ENCODE results near the gene ABR. TPM values are rescaled to one million over a fixed set of nuclear protein-coding genes. Genes with fewer than 3 reads are reported as not detected.

Gene ABR
- polyA plus RNA-seq (ENCODE audit: insufficient read length in 4 of 4), result 10 to 100 TPM; 46.3 to 53.3 (median 49.0) TPM

GRCh38 chr17:1179818-1180742 is at the start of gene ABR:
TSS of gene ABR (minus strand) at chr17:1179981. CDS start at chr17:1179727, 254 bp downstream.
- no peak for DNase-seq (ENCODE audit: low read depth in 4 of 4, low spot score in 3 of 4)

- no peak for DNase-seq (ENCODE audit: low read depth in 4 of 4, low spot score in 3 of 4)
Observed at GRCh38 chr17:1229349-1229899, 49.6 kb upstream of the ABR start.

- DNase-seq (ENCODE audit: low read depth in 4 of 4, low spot score in 3 of 4), result no peak
Observed at GRCh38 chr17:1228781-1229348, 49.1 kb upstream of the ABR start.

GRCh38 chr17:1227917-1228780 is 48.4 kb upstream of the ABR start:
- no peak for DNase-seq (ENCODE audit: low read depth in 4 of 4, low spot score in 3 of 4)

- DNase-seq (ENCODE audit: low read depth in 4 of 4, low spot score in 3 of 4), result no peak
Observed at GRCh38 chr17:1227365-1227764, 47.6 kb upstream of the ABR start.

- DNase-seq (ENCODE audit: low read depth in 4 of 4, low spot score in 3 of 4), result no peak
Observed at GRCh38 chr17:1226308-1226707, 46.5 kb upstream of the ABR start.

- DNase-seq (ENCODE audit: low read depth in 4 of 4, low spot score in 3 of 4), result no peak
Observed at GRCh38 chr17:1224330-1224729, 44.5 kb upstream of the ABR start.

- no peak for DNase-seq (ENCODE audit: low read depth in 4 of 4, low spot score in 3 of 4)
Observed at GRCh38 chr17:1223662-1224061, 43.9 kb upstream of the ABR start.

GRCh38 chr17:1222321-1222720 is 42.5 kb upstream of the ABR start:
- DNase-seq (ENCODE audit: low read depth in 4 of 4, low spot score in 3 of 4), result no peak

- DNase-seq (ENCODE audit: low read depth in 4 of 4, low spot score in 3 of 4), result no peak
Observed at GRCh38 chr17:1221209-1221608, 41.4 kb upstream of the ABR start.

GRCh38 chr17:1220346-1220745 is 40.6 kb upstream of the ABR start:
- no peak for DNase-seq (ENCODE audit: low read depth in 4 of 4, low spot score in 3 of 4)

GRCh38 chr17:1217089-1217385 is 37.3 kb upstream of the ABR start:
- DNase-seq (ENCODE audit: low read depth in 4 of 4, low spot score in 3 of 4), result no peak

GRCh38 chr17:1216217-1217088 is 36.7 kb upstream of the ABR start:
- DNase-seq (ENCODE audit: low read depth in 4 of 4, low spot score in 3 of 4), result no peak

- DNase-seq (ENCODE audit: low read depth in 4 of 4, low spot score in 3 of 4), result no peak
Observed at GRCh38 chr17:1212946-1213345, 33.2 kb upstream of the ABR start.

GRCh38 chr17:1211287-1211686 is 31.5 kb upstream of the ABR start:
- no peak for DNase-seq (ENCODE audit: low read depth in 4 of 4, low spot score in 3 of 4)

- DNase-seq (ENCODE audit: low read depth in 4 of 4, low spot score in 3 of 4), result no peak
Observed at GRCh38 chr17:1208966-1209365, 29.2 kb upstream of the ABR start.

- no peak for DNase-seq (ENCODE audit: low read depth in 4 of 4, low spot score in 3 of 4)
Observed at GRCh38 chr17:1206026-1206777, 26.4 kb upstream of the ABR start.

- no peak for DNase-seq (ENCODE audit: low read depth in 4 of 4, low spot score in 3 of 4)
Observed at GRCh38 chr17:1203967-1204291, 24.1 kb upstream of the ABR start.

Measured in right renal pelvis (tissue), 4 donors.